HepG2 (cell line): ENCODE measurements around the gene SRRT. TPM values are rescaled to one million over a fixed set of nuclear protein-coding genes. Genes with fewer than 3 reads are reported as not detected.

Experiments
- BHLHE40 ChIP-seq: IDR thresholded peaks from 2 replicates; pipeline ENCODE4 v1.6.1; 2011; ENCODE audit warnings: low read length, improper control_type of control experiment
- HNF4A ChIP-seq: sonication (generic); formaldehyde crosslinking; IDR thresholded peaks from 2 replicates; pipeline ENCODE4 v1.4.0; 2020; ENCODE audit warnings: missing genetic modification reagents
- HOXA3 ChIP-seq: sonication (generic); formaldehyde crosslinking; IDR thresholded peaks from 2 replicates; pipeline ENCODE4 v1.5.0; 2020; ENCODE audit warnings: missing genetic modification reagents
- KDM3A ChIP-seq: IDR thresholded peaks from 2 replicates; pipeline ENCODE4 v1.6.1; 2018; ENCODE audit warnings: low read depth, missing compliant biosample characterization
- KIAA2018 ChIP-seq: sonication (generic); formaldehyde crosslinking; IDR thresholded peaks from 2 replicates; pipeline ENCODE4 v1.5.0; 2020; ENCODE audit warnings: mild to moderate bottlenecking, missing genetic modification reagents, borderline replicate concordance
- LBX2 ChIP-seq: sonication (generic); formaldehyde crosslinking; IDR thresholded peaks from 2 replicates; pipeline ENCODE4 v1.5.0; 2020; ENCODE audit warnings: missing genetic modification reagents, mild to moderate bottlenecking, borderline replicate concordance
- MXD4 ChIP-seq: IDR thresholded peaks from 2 replicates; pipeline ENCODE4 v1.6.1; 2016; ENCODE audit warnings: mild to moderate bottlenecking, missing biosample characterization, missing genetic modification reagents
- NFE2L1 ChIP-seq: sonication (generic); formaldehyde crosslinking; IDR thresholded peaks from 2 replicates; pipeline ENCODE4 v1.4.0; 2020; ENCODE audit warnings: missing genetic modification reagents, mild to moderate bottlenecking, borderline replicate concordance
- NFE2L2 ChIP-seq: fragments of 150-350 bp; IDR thresholded peaks from 2 replicates; pipeline ENCODE4 v1.6.1; 2014; ENCODE audit warnings: low read length
- ONECUT2 ChIP-seq: sonication (generic); formaldehyde crosslinking; IDR thresholded peaks from 2 replicates; pipeline ENCODE4 v1.4.0; 2020; ENCODE audit warnings: missing genetic modification reagents
- REL ChIP-seq: sonication (generic); formaldehyde crosslinking; conservative IDR thresholded peaks from 2 replicates; pipeline ENCODE4 v1.8.0; 2022; ENCODE audit warnings: mild to moderate bottlenecking, missing genetic modification reagents, moderate library complexity
- RFX5 ChIP-seq: IDR thresholded peaks from 2 replicates; pipeline ENCODE4 v1.6.1; 2011; ENCODE audit warnings: low read depth, low read length, improper control_type of control experiment
- SETDB1 ChIP-seq: sonication (generic); formaldehyde crosslinking; IDR thresholded peaks from 2 replicates; pipeline ENCODE4 v1.5.1; 2020; ENCODE audit warnings: missing genetic modification reagents, mild to moderate bottlenecking, borderline replicate concordance
- SSRP1 ChIP-seq: IDR thresholded peaks from 2 replicates; pipeline ENCODE4 v1.6.1; 2016; ENCODE audit warnings: control low read depth
- TBP ChIP-seq: sonication (generic); formaldehyde crosslinking; IDR thresholded peaks from 2 replicates; pipeline ENCODE4 v1.5.0; 2020; ENCODE audit warnings: missing genetic modification reagents
- YEATS2 ChIP-seq: sonication (generic); formaldehyde crosslinking; IDR thresholded peaks from 2 replicates; pipeline ENCODE4 v1.4.0; 2020; ENCODE audit warnings: missing genetic modification reagents, borderline replicate concordance
- ZNF446 ChIP-seq: sonication (generic); formaldehyde crosslinking; IDR thresholded peaks from 2 replicates; pipeline ENCODE4 v1.5.0; 2020; ENCODE audit warnings: mild to moderate bottlenecking, missing genetic modification reagents
- ZNF607 ChIP-seq: sonication (generic); formaldehyde crosslinking; IDR thresholded peaks from 2 replicates; pipeline ENCODE4 v1.5.1; 2020; ENCODE audit warnings: missing genetic modification reagents, mild to moderate bottlenecking, borderline replicate concordance
- ZNF674 ChIP-seq: sonication (generic); formaldehyde crosslinking; IDR thresholded peaks from 2 replicates; pipeline ENCODE4 v1.5.0; 2020; ENCODE audit warnings: low read depth, mild to moderate bottlenecking, missing genetic modification reagents
- ZNF749 ChIP-seq: sonication (generic); formaldehyde crosslinking; IDR thresholded peaks from 2 replicates; pipeline ENCODE4 v1.8.0; 2022; ENCODE audit warnings: mild to moderate bottlenecking, missing genetic modification reagents, moderate library complexity, borderline replicate concordance
- polyA plus RNA-seq, 8 experiments: library from polyadenylated mRNA; depleted of rRNA in 3 of 8; stranded (reverse) in 7 of 8; unstranded in 1 of 8; fragments of >200 nt; fragmentation: Illumina TruSeq in 4 of 8; extraction: Trizol in 4 of 8; gene quantifications; 2 replicates each; pipeline versions ENCODE4 v1.2.1 to v1.2.3, GENCODE V29; 2011 to 2016; ENCODE audit warnings: low read depth in 4 of 8, missing spikeins in 1 of 8, mixed read lengths in 1 of 8; ENCODE audit not compliant: insufficient read depth in 1 of 8
- total RNA-seq, 5 experiments: library from RNA; depleted of rRNA; stranded (reverse); fragments of >200 nt; fragmentation: Illumina TruSeq; extraction: Trizol; gene quantifications; 2 replicates each; pipeline ENCODE4 v1.2.3, GENCODE V29; 2016; ENCODE audit warnings: low read depth in 1 of 5
- TF ChIP-seq, protein P1 (sequence below): IDR thresholded peaks from 2 replicates; pipeline ENCODE4 v1.6.1; 2012; ENCODE audit warnings: low read depth, low read length, improper control_type of control experiment

Gene SRRT
- total and polyA plus RNA-seq, 2 of the 13 experiments (the other 11 are each of a cell fraction or from before 2014, with no cell fraction given) = 26.2 to 106 TPM

DNA sequence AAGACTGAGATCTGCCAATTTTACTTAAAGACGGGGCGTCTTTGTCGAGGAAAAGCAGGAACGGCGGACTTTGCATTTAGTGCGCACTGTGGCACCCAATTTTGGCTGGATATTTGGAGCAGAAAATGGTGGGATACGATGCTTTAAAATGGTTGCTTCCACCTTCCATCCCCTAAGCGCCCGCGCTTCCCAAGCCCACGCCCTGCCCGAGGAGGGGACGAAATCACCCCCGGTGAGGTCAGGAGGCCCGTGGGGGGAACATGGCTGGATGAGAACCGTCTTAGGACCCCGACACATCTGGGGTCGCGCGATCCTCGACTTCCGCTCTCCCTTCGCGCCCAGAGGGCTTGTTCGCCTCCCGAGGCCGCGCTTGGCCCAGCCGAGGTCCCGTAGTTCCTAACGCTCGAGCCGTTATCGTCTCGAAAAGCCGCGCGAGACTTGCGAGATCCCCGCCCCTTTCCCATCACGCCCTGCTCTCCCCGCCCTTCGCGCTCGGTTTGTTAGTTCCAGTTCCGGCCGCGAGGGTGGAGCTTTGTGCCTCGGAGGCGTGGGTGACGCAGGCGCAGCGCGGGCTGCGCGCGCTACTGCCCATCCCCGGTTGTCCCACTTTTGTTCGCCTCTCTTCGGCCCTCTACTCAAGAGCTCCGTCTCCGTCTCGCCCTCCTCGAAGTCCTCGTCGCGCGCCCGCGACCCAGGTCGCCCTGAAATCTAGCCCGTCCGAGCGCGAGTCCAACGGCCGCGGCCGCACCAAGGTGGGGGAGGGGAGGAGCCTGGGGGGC is at the start of gene SRRT (continued):
- TF ChIP-seq HOXA3 (CRISPR knock-in tag) = peak; percentile 94
- TF ChIP-seq YEATS2 (CRISPR knock-in tag) = peak; percentile 100
- TF ChIP-seq SSRP1 = no peak
- no peak for TF ChIP-seq BHLHE40
- TF ChIP-seq REL (CRISPR knock-in tag) = peak; percentile 74; the same call in 1 of the 2 replicates
- TF ChIP-seq ZNF674 = peak; percentile 63; the same call in 1 of the 2 replicates
- TF ChIP-seq LBX2 = no peak; the same call in 1 of the 2 replicates
- TF ChIP-seq NFE2L1 (CRISPR knock-in tag) = no peak
- no peak; the same call in 1 of the 2 replicates for TF ChIP-seq ZNF749 (CRISPR knock-in tag)
- peak; percentile 84; the same call in 1 of the 2 replicates for TF ChIP-seq ZNF607 (CRISPR knock-in tag)
- no peak for TF ChIP-seq NFE2L2
- no peak for TF ChIP-seq TBP (CRISPR knock-in tag)
- TF ChIP-seq MXD4 = peak; percentile 41; the same call in 1 of the 2 replicates
- TF ChIP-seq ONECUT2 (CRISPR knock-in tag) = no peak
- TF ChIP-seq KIAA2018 (CRISPR knock-in tag) = no peak
- no peak for TF ChIP-seq RFX5
- no peak for TF ChIP-seq KDM3A (CRISPR knock-in tag)
- TF ChIP-seq ZNF446 = no peak
- peak; percentile 4; the same call in 1 of the 2 replicates for TF ChIP-seq HNF4A (CRISPR knock-in tag)
- no peak for TF ChIP-seq SETDB1 (CRISPR knock-in tag)
- TF ChIP-seq, protein P1, sequence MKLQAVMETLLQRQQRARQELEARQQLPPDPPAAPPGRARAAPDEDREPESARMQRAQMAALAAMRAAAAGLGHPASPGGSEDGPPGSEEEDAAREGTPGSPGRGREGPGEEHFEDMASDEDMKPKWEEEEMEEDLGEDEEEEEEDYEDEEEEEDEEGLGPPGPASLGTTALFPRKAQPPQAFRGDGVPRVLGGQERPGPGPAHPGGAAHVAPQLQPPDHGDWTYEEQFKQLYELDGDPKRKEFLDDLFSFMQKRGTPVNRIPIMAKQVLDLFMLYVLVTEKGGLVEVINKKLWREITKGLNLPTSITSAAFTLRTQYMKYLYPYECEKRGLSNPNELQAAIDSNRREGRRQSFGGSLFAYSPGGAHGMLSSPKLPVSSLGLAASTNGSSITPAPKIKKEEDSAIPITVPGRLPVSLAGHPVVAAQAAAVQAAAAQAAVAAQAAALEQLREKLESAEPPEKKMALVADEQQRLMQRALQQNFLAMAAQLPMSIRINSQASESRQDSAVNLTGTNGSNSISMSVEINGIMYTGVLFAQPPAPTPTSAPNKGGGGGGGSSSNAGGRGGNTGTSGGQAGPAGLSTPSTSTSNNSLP = no peak
